ENCODE results near the gene CHD5. TPM values are rescaled to one million over a fixed set of nuclear protein-coding genes. Genes with fewer than 3 reads are reported as not detected.

The CHD5 gene
- total RNA-seq, 1 experiment from 2014 or later = 1.6 TPM

DNA sequence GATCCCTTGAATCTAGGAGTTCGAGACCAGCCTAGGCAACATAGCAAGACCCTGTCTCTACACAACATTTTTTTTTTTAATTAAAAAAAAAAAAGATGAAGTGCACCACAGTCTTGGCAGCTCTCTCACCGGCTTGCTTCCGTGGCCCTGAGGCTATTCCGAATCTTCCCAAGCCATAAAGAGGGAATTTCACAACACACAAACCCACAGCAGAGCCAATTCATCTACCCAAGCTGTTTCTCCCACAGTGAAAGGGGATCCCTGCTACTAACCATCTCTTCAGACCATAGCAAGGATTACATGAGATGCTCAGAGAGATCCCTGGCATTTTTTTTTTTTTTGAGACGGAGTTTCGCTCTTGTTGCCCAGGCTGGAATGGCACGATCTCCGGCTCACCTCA lies 8.3 kb upstream of the CHD5 start:
- no peaks in the 10 kb centered on the region for H3K27me3 ChIP-seq (ENCODE audit: insufficient read depth, low read length)
- no peak overlapping the region for H3K27ac ChIP-seq (ENCODE audit: insufficient read length, low read depth, low read length)
- no peak overlapping the region for H4K91ac ChIP-seq (ENCODE audit: insufficient read length, low read depth, low read length)
- H3T11ph ChIP-seq (ENCODE audit: low read length) = no peak overlapping the region
- H3K79me1 ChIP-seq (ENCODE audit: insufficient read depth, low read depth, low read length, poor library complexity, severe bottlenecking) = peaks cover 4% of the 10 kb centered on the region
- H2BK15ac ChIP-seq (ENCODE audit: low read depth, low read length) = no peak overlapping the region
- peaks cover 4% of the 10 kb centered on the region; the same call in 1 of the 2 replicates for H3K4me1 ChIP-seq (ENCODE audit: insufficient read depth, low read length)
- H4K5ac ChIP-seq (ENCODE audit: insufficient read length, low read depth, low read length) = no peak overlapping the region
- H3K27ac Mint-ChIP-seq = peak overlapping the region in 1 of 3 experiments; percentile 72; a peak in 2 of 7 replicates
- H2BK20ac ChIP-seq (ENCODE audit: low read depth, low read length, poor library complexity, severe bottlenecking) = no peak overlapping the region
- H3K23me2 ChIP-seq (ENCODE audit: insufficient read length, low read depth, low read length, poor library complexity, severe bottlenecking) = no peaks in the 10 kb centered on the region
- H3K9ac ChIP-seq (ENCODE audit: extremely low read depth, insufficient read length, low read length) = no peak overlapping the region
- no peak overlapping the region for H3K4me2 ChIP-seq (ENCODE audit: insufficient read depth, insufficient read length, low read length)
- H3K27me3 Mint-ChIP-seq (ENCODE audit: low read depth) = peaks cover 2% of the 10 kb centered on the region
- H3K79me2 ChIP-seq (ENCODE audit: insufficient read depth, low read length) = peaks cover 9% of the 10 kb centered on the region; the same call in 1 of the 2 replicates
- H3K56ac ChIP-seq (ENCODE audit: insufficient read length, low read depth, low read length) = no peak overlapping the region
- H4K8ac ChIP-seq (replicated peaks; ENCODE audit: insufficient read length, low read depth, low read length) = no peak overlapping the region
- DNase-seq = no peak
- H2BK120ac ChIP-seq (ENCODE audit: low read depth, low read length, poor library complexity, severe bottlenecking) = no peak overlapping the region
- H3K9me3 ChIP-seq (ENCODE audit: control insufficient read depth, low read depth, low read length) = no peaks in the 10 kb centered on the region
- no peak overlapping the region for H3K14ac ChIP-seq (ENCODE audit: insufficient read depth, low read length)
- H3K36me3 Mint-ChIP-seq (ENCODE audit: insufficient read depth in 1 of 3, low read depth in 3 of 3) = peaks cover 35 to 83% (median 63%) of the 10 kb centered on the region in 3 experiments; a peak in 6 of 7 replicates
- TF ChIP-seq, protein P1, sequence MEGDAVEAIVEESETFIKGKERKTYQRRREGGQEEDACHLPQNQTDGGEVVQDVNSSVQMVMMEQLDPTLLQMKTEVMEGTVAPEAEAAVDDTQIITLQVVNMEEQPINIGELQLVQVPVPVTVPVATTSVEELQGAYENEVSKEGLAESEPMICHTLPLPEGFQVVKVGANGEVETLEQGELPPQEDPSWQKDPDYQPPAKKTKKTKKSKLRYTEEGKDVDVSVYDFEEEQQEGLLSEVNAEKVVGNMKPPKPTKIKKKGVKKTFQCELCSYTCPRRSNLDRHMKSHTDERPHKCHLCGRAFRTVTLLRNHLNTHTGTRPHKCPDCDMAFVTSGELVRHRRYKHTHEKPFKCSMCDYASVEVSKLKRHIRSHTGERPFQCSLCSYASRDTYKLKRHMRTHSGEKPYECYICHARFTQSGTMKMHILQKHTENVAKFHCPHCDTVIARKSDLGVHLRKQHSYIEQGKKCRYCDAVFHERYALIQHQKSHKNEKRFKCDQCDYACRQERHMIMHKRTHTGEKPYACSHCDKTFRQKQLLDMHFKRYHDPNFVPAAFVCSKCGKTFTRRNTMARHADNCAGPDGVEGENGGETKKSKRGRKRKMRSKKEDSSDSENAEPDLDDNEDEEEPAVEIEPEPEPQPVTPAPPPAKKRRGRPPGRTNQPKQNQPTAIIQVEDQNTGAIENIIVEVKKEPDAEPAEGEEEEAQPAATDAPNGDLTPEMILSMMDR (conservative IDR thresholded peaks at IDR 0.05) = no peak
- no peak overlapping the region for H3K4ac ChIP-seq (ENCODE audit: low read depth, low read length)
- no peak overlapping the region for H2BK12ac ChIP-seq (ENCODE audit: insufficient read length, low read depth, low read length)
- H3K4me3 Mint-ChIP-seq = no peak overlapping the region
- no peak overlapping the region for H2BK5ac ChIP-seq (ENCODE audit: insufficient read length, low read length)
- H2AFZ ChIP-seq (ENCODE audit: low read length) = no peak overlapping the region
- H3K18ac ChIP-seq (ENCODE audit: insufficient read length, low read depth, low read length) = no peak overlapping the region
- no CpG with 5 or more reads among the region's 8 CpGs for WGBS (ENCODE audit: extremely low coverage, insufficient read length, low lambda C conversion rate)
- H3K4me1 Mint-ChIP-seq = peaks cover 21 to 31% of the 10 kb centered on the region in 2 experiments
- no peak overlapping the region for H3K23ac ChIP-seq (ENCODE audit: insufficient read length, low read depth, low read length)
- H2AK5ac ChIP-seq (ENCODE audit: insufficient read length, low read length) = no peak overlapping the region
- H3K9me3 Mint-ChIP-seq = no peaks in the 10 kb centered on the region
- H4K20me1 ChIP-seq (ENCODE audit: control insufficient read depth, insufficient read depth, insufficient read length) = no peaks in the 10 kb centered on the region
